ENCODE data around the gene TPD52L1.

DNA sequence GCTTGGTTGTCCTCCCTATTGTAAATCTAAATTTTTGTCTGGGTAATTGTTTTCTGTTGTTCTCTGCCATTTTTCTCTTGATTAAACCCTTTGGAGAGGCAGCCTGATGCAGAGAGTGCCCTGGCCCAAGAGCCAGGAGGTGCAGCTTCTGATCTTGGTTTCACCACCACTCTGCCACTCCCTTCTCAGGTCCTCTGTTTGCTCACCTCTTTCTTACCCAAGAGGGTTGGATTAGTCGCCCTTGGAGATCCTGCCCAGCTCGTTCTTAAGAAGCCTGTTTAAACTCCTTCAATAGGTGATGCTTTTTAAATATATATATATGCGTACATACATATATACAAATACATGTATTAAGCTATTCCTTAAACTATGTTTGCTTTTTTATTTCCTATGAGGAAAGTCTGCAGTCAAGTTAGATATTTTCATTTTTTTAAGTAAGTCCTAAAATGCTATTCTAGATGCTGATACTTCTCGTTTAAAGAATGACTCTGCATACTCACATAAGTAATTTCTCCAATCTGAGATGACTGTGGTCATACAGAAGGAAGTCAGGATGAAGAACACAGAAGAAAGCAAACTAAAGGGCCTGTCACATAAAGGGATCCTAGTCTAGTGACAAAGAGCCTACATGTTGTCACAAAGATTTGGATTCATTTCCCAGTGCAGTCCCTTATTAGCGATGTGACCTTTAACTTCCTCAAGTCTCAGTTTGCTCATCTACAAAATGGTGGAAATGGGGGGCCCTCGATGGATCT is 19.9 kb downstream of the TPD52L1 start:
- no peak for TF ChIP-seq CTCF (IDR thresholded peaks at IDR 0.05)
- no peak for TF ChIP-seq ZFX (IDR thresholded peaks at IDR 0.05; ENCODE audit: borderline replicate concordance)

All from 22Rv1 (cell line).